A673 (cell line): Measurements from ENCODE around the gene STK36. TPM values are rescaled to one million over a fixed set of nuclear protein-coding genes. Genes with fewer than 3 reads are reported as not detected.

Experiments
- BruUV-seq: library from RNA; stranded (reverse); fragments of 400-500 nt; replicated peaks from 2 replicates; lab custom pipeline; 2021; lab: Mats Ljungman, UMichigan
- CTCF ChIA-PET: fragments of 300-600 bp; sonication (Branson Sonifier 250); formaldehyde crosslinking; loops from one replicate; lab custom pipeline; 2022; ENCODE audit warnings: antibody characterized with exemption; lab: Charles Lee
- POLR2A ChIA-PET: fragments of 300-600 bp; sonication (Branson Sonifier 250); formaldehyde crosslinking; loops from one replicate; lab custom pipeline; 2022; ENCODE audit warnings: antibody characterized with exemption; ENCODE audit not compliant: low non-redundant PET; lab: Charles Lee
- DNase-seq: peaks from one replicate; pipeline ENCODE4 v3.0.0-alpha.2; 2015; ENCODE audit warnings: low spot score
- H3K27ac ChIP-seq: fragments of 200-600 bp; sonication (generic); 2 replicates; pipeline ENCODE4 v1.5.1; 2016; ENCODE audit warnings: mixed run types, low read depth, mild to moderate bottlenecking, mixed read lengths, antibody characterized with exemption, low read length; ENCODE audit not compliant: poor library complexity, severe bottlenecking
- H3K27me3 ChIP-seq: fragments of 200-600 bp; sonication (generic); replicated peaks from 2 replicates; pipeline ENCODE4 v1.6.1; 2017; ENCODE audit warnings: mixed run types, low read depth, mild to moderate bottlenecking, mixed read lengths, antibody characterized with exemption, low read length; ENCODE audit not compliant: insufficient read depth, poor library complexity
- H3K36me3 ChIP-seq: fragments of 200-600 bp; sonication (generic); 2 replicates; pipeline ENCODE4 v1.6.1; 2016; ENCODE audit warnings: mixed run types, mild to moderate bottlenecking, mixed read lengths, antibody characterized with exemption, low read length; ENCODE audit not compliant: insufficient read depth, poor library complexity, severe bottlenecking
- H3K4me1 ChIP-seq: fragments of 200-600 bp; sonication (generic); 2 replicates; pipeline ENCODE4 v1.6.1; 2017; ENCODE audit warnings: mixed run types, mild to moderate bottlenecking, mixed read lengths, antibody characterized with exemption, low read length; ENCODE audit not compliant: insufficient read depth, poor library complexity, severe bottlenecking
- H3K4me3 ChIP-seq: fragments of 200-600 bp; sonication (generic); 2 replicates; pipeline ENCODE4 v1.5.1; 2016; ENCODE audit warnings: low read depth, mixed run types, mild to moderate bottlenecking, mixed read lengths, low read length; ENCODE audit not compliant: poor library complexity, severe bottlenecking
- H3K9me3 ChIP-seq: fragments of 200-600 bp; sonication (generic); 2 replicates; pipeline ENCODE4 v1.6.1; 2016; ENCODE audit warnings: mixed run types, low read depth, mild to moderate bottlenecking, mixed read lengths, antibody characterized with exemption, low read length; ENCODE audit not compliant: poor library complexity, severe bottlenecking
- CTCF ChIP-seq: fragments of 300-800, 200-600 bp; sonication (generic); conservative IDR thresholded peaks from 2 replicates; pipeline ENCODE4 v1.5.1; 2017; ENCODE audit warnings: low read depth, mild to moderate bottlenecking, antibody characterized with exemption, low read length, moderate library complexity, mixed read lengths
- EZH2 ChIP-seq: fragments of 200-600 bp; sonication (generic); IDR thresholded peaks from 2 replicates; pipeline ENCODE4 v1.6.1; 2017; ENCODE audit warnings: borderline replicate concordance, low read depth, mild to moderate bottlenecking, mixed read lengths, antibody characterized with exemption, low read length; ENCODE audit not compliant: poor library complexity, severe bottlenecking
- intact Hi-C: fragments of 100-400 bp; cut with micrococcal nuclease; formaldehyde crosslinking; loops from one replicate; pipeline ENCODE4 v1.10.0; 2022; ENCODE audit not compliant: unreplicated experiment
- total RNA-seq: library from RNA; stranded (reverse); gene quantifications from 2 replicates; pipeline ENCODE4 v1.2.3, GENCODE V29; 2021

The STK36 gene
- total RNA-seq, 1 experiment from 2014 or later = 69.3 TPM

- no TSS peak for BruUV-seq
- Histone ChIP-seq H3K9me3 (no peaks in the 10 kb centered on the region), H3K4me1 (peaks cover 25% of the 10 kb centered on the region), H3K4me3 (no peak overlapping the region), H3K36me3 (peaks cover 4% of the 10 kb centered on the region), H3K27me3 (no peaks in the 10 kb centered on the region), H3K27ac (peak overlapping the region; percentile 26)
- CTCF ChIA-PET = interaction anchor here (1.0 to 1.8 kb wide), 2 partner anchors 115 to 145 kb away, joined by 3 to 9 read pairs; no protein-coding TSS in a partner anchor
- POLR2A ChIA-PET = no interaction called here
- intact Hi-C loops = no loop called here
- no peak for DNase-seq
- TF ChIP-seq EZH2 (no peak), CTCF (no peak)
Measured at GRCh38 chr2:218732052-218732760, 60.3 kb downstream of the STK36 start.

GRCh38 chr2:218732761-218733158 is 60.9 kb downstream of the STK36 start:
- no peaks in the 10 kb centered on the region for H3K27me3 ChIP-seq
- H3K4me1 ChIP-seq = peaks cover 25% of the 10 kb centered on the region
- peaks cover 10% of the 10 kb centered on the region for H3K36me3 ChIP-seq
- no peak overlapping the region for H3K27ac ChIP-seq
- H3K9me3 ChIP-seq = no peaks in the 10 kb centered on the region
- CTCF ChIA-PET = no interaction called here
- H3K4me3 ChIP-seq = no peak overlapping the region
- DNase-seq = no peak
- TF ChIP-seq EZH2 (no peak), CTCF (no peak)
- intact Hi-C loops = no loop called here
- POLR2A ChIA-PET = no interaction called here
- no TSS peak for BruUV-seq

GRCh38 chr2:218733171-218734021 is 61.5 kb downstream of the STK36 start:
- H3K4me1 ChIP-seq = peaks cover 25% of the 10 kb centered on the region
- H3K4me3 ChIP-seq = no peak overlapping the region
- intact Hi-C loops = no loop called here
- H3K36me3 ChIP-seq = peaks cover 16% of the 10 kb centered on the region
- ChIA-PET POLR2A (no interaction called here), CTCF (no interaction called here)
- TF ChIP-seq CTCF = no peak
- no peak for TF ChIP-seq EZH2
- no peaks in the 10 kb centered on the region for H3K9me3 ChIP-seq
- no peak for DNase-seq
- H3K27ac ChIP-seq = no peak overlapping the region
- no TSS peak for BruUV-seq
- H3K27me3 ChIP-seq = no peaks in the 10 kb centered on the region
